HuH-7.5 (cell line): ENCODE measurements around the gene SSR4.
"Not testable (repeated sequence)": the region's sequence is repeated elsewhere in the genome, so short reads cannot be mapped to it uniquely, and the experiment has no call there.

Experiments
- DNase-seq: peaks from one replicate; pipeline ENCODE4 v3.0.0; 2011; ENCODE audit warnings: low spot score

The SSR4 gene

DNA sequence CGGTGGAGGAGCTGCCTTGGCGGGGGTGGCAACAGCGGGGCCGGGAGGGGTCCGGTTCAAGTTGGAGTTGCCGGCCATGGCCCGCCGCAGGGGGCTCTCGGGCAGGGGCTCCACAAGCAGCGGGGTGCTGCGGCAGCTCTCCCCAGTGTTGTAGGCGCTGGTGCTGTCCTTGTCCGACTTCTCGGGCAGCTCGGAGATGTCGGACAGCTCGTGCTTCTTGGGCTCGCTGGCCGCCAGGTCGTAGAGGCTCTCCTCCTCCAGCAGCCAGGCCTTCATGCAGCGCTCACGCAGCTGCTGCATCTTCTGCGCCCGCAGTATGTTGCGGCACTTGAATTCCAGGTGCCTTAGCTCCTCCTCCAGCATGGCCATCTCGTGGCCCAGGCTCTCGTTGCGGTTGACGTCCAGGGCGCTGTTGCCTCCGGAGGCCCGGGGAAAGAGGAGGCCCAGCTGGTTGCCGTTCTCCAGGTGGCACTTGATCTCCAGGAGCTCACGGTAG, 9.7 kb downstream of the SSR4 start:
- no peak for DNase-seq

DNA sequence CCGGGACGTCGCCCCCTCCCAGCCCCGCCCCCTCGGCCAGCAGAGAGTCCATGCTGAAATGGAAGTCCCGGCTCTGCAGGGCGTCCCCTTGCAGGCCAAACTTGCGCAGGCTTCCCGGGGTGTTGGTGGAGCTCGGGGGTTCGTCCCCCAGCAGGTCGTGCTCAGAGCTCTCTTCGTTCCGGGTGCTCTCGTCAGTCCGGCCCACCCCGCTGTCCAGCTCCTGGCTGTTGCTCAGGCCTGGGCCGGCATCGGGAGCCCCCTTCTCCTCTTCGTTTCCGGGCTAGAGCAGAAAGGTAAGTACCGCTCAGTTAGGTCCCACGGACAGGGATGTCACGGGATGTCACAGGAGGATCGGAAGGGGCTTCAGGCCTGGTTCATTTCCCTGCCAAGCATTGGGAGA, 10.2 kb downstream of the SSR4 start:
- DNase-seq: no peak

DNA sequence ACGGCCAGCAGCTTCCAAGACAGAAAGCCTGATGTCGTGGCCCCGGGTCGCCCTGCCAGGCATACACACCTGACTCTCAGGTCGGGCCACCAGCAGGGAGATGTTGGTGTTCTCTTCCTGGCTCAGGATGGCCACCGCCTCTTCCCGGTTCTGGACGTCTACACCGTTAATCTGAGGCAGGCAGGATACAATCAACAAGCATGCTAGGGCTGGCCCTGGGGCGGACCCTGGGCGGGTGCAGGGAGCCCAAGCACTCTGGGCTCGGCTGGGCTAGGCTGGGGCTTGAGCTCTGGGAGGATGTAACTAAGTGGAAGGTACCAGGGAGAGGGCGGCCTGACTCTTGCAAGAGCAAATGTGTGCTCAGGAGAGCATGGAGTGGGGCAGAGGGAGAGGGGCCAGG, 11.0 kb downstream of the SSR4 start:
- no peak for DNase-seq

DNA sequence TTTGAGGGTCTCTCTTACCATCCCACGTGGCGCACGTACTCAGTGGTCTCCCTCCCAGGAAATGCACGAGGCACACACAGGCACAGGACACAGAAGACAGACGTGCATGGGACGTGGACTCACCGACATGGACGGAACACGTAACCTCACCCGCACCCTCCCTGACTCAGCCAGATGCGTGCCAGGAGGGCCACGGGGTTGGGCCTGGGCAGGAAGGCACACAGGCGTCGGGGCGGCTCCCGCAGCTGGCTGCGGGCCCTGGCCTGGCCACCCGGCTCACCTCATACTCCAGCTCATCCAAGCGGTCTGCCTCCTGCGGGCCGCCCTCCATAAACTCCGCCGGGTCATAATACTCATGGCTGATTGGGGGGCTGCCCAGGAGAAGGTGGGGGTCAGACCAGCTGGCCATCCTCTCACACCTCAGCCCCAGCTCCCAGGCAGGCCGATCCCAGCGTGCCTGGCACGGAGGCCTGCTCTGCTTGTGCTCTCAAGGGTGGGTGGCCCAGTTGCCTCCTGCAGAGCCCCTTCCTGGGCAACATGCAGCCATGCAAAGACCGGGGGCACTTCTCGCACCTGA, 12.6 kb downstream of the SSR4 start:
- no peak for DNase-seq

DNA sequence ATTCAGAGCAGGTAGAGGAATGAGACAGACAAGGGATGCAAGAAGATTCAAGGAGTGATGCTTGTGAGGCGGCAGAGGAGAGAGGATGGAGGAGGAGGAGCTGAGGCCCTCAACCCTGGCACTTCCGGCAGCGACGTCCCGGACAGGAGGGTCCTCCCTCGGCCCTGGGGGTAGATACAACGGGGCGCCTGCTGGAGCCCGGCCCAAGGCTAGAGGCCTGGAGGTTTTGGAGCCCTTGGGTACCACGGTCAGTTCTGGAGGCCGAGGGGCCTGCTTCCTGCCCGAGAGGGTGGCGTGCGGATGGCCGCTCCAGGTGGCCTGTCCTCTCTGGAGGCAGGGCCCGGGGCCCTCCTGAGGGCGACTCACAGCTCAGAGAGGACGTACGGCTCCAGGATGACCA, 13.5 kb downstream of the SSR4 start:
- no peak for DNase-seq

DNA sequence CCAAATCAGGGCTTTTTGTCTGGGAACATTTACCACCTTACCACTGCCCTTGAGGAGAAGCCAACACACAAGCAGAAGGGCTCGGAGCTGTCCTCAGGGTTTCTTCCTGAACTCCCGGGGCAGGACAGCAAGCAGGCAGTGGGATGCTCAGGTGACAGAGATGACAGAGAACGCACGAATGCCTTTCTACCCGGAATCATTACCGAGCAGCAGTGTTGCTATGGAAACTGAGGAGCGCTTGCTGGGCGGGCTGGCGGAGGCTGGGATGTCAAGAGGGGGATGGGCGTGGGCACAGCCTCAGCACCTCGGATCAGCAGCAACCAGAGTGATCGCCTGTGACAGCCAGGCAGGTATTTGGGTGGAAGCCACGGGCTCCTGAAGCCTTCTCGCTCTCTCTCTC, 17.8 kb downstream of the SSR4 start:
- DNase-seq: no peak

DNA sequence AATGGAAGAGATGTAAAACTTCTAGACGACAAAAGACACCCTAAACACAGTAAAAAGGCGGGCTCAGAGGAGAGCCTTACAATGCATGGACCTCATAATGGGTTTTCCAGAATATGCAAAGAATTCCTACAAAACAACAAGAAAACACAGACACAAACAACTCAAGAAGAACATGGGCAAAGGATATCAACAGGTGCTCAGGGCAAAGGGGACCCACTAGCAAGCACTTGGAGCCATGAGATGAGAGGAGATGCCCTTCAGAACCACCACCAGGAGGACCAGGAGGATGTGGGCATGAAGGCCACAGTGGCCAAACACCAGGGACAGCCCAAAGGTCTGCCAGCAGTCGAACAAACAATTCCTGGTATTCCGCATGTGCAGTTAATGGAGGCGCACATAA, 18.7 kb downstream of the SSR4 start:
- no peak for DNase-seq

DNA sequence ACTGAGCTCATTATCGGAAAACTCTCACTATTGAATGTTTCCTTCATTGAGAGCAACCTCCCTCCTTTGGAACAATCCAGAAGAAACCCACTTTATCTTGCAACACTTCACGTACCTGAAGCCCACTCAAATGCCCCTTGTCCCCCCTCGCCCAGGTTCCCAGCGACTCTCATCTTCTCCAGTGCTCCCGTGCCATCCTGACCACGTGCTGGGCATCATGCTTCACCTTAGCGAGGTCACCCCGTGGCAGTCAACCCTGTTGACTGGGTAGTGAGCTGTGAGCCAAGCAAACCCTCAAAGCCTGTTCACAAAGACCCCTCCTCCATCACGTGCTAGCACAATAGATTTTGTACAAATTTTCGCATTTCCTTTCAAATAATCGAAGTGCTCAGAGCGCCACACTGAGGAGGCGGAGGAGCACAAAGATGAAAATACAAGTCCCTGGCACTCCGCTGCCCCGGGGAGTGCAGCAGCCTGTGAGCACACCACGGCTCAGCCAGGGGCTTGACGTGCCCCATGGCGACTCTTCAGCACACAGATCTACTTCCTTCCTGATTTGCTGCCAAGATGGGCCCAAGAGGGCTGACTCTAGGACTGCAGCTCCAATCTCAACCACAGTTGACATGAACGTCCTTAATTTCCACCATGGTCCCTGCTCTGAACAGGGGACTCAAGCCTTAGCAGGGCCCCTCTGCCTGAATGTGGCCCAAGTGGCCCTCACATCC, 20.3 kb downstream of the SSR4 start:
- DNase-seq: no peak

DNA sequence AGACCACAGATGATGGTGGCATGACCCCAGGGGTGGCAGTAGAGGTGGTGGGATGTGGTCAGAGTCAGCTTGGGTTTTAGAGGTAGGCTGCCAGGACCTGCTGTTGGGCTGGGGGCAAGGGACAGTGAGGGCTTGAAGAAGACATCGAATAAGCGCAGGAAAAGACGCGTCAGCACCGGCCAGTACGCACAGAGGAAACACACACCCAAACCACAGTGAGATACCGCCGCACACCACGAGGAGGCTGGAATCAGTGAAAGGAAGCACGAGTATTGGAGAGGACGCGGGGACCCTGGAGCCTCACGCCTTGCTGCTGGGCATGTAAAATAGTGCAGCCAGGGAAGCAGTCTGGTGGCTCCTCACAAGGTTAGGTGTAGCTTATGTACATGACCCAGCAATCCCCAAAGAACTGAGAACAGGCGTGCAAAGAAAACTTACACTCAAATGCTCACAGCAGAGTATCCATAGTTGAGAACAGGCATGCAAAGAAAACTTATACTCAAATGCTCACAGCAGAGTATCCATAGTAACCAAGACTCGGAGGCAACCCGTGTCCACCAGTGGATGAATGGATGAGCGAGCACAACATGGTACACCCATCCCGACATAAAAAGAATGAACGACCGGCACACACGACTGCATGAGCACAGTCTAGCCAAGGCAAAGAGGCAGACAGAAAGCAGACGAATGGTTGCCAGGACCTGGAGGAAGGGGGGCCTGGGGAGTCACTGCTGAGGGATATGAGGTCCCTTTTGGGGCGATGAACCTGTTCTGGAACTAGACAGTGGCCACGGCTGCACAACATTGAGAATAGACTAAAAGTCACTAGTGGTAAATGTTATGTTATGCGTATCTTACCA, 22.6 kb downstream of the SSR4 start:
- DNase-seq: no peak

DNA sequence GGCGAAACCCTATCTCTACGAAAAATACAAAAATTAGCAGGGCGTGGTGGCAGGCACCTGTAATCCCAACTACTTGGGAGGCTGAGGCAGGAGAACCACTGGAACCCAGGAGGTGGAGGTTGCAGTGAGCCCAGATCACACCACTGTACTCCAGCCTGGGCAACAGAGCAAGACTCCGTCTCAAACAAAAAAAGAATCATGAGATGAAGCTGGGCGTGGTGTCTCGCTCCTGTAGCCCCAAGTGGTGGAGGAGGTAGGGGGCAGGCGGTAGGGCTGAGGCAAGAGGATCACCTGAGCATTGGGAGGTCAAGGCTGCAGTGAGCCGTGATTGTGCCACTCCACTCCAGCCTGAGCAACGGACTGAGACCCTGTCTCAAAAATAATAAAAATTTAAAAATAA, 23.6 kb downstream of the SSR4 start:
- DNase-seq: not testable (repeated sequence)

DNA sequence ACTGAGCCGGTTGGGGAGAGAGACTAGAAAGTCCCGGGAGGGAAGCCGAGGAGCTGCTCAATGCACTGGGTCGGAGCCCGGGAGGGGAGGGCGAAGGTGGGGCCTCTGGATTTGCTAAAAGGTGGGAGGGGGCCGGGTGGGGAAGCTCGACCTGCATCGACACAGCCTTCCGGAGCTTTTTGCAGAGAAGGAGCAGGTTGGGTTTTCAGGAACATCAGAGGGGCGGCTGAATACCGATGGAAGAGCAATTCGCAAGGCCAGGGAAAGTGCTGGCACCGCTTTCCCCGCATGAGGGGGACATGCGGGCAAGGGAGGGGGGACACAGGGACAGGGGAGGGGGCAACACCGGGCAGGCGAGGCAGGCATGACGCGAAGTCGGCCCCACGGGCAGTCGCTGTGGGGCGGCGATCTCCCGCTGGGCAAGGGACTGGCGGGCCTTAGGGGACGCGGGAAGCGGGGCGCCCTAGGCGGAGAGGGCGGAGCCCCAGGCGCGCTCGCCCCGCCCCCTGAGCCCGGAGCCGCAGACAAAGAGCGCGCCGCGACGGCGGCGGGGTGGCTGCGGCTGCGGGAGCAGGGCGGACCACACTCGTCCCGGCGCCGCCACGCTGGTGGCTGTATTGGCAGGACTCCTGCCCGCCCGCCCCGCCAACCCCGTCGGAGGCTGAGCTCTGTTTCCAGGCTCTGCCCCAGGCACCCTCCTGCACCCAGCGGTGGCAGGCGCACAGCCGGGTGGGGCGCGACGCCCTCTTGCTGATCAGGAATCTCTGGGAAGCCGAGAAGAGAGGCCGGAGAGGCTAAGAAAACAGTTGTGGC, 24.3 kb downstream of the SSR4 start:
- peak; percentile 60 for DNase-seq

DNA sequence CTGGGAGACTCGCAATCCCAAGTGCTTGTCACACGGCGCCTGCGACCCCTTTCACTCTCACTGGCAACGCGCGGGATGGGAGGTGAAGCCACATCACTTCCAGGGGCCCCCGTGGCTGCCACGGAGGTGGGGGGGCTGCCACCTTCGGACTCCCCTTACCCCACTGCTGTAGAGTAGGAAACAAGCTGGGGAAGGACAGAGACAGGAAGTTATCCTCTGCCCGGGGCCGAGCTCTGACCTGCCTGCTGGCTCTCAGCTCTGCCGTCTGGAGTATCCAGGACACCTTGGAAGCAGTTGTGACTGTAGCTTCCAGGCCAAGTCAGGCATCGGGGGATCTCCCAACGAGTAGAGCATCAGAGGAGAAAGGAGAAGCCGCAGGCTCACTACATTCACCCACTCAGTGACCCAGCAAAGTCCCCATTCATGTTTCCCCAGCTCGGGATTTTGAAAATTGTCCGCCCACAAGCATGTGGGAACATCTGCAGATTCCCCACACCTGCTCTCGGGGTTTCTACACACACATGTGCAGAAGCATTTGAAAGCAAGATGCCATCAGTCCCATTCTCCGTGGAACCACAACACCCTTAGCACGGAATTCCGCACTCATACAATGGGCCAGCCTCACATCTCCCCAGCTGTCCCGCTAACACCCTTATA, 25.0 kb downstream of the SSR4 start:
- no peak for DNase-seq

DNA sequence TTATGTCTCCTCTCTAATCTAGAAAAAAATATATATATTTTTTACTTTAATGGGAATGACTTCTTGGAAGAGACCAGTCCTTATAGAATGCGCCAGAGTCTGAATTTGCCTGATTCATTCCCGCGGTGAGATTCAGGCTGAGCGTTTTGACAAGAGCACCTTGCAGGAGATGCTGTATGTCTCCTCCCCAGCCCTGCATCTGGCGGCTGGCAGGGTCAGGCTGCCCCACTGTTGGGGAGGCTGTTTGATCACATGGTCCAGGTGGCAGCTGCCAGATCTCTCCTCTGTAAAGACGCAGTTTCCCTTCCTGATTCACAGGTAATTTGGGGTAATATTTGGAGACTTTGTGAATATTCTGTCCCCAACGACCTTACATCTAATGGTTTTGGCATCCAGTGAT, 26.1 kb downstream of the SSR4 start:
- DNase-seq: no peak

DNA sequence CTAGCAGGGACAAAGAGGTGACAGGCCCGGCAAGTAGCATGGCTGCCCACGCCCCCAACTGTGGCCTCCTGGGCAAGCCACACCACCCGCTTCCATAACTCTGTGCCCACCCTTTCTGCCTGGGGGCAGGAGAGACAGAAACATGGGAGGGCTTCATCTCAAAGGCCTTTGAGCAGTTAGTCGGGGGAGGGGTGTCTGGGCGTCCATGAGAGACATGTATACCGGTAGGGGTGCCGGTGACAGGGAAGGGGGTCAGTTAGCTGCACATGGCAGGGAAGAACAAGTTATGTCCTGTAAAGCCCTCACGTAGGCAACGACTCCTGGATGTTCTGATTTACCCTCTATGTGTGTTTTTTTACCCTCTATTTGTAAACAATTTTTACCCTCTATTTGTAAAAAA, 26.6 kb downstream of the SSR4 start:
- DNase-seq: no peak

DNA sequence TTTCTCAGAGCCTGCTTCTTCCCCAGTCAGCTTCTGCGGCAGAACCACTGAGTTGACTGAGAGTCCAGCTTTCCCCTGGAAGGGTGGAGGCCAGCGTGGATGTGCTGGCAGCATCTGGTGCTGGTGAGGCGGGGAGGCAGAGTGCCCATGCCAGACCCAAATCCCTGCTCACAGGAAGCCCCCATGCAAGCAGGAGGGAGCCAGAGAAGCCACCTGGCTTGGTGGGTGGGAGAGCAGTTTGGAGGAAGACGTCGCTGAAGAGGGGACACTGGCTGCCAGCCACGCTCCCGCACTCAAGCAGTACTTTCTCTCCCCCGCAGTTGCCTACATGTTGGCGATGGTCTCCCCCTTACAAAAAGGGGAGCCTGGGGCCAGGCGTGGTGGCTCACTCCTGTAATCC, 29.9 kb downstream of the SSR4 start:
- no peak for DNase-seq

DNA sequence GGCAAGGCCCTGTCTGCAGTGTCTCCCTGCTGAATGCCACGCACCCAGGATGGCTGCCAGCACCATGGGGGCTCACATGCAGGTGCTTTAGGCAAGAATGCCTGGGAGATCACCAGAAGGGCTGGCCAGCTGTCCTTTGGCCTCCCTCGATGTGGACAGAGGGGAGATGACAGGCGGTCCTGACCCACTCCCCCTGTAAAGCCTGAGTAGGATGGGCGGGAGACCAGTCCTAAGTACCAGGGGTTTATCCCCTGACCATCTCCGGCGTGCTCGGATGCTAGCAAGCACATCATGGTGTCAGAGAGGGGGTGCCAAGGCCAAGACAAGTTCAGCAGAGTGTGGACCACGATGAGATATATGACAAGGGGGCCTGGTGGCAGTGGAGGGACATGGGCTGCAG, 30.6 kb downstream of the SSR4 start:
- DNase-seq: no peak

DNA sequence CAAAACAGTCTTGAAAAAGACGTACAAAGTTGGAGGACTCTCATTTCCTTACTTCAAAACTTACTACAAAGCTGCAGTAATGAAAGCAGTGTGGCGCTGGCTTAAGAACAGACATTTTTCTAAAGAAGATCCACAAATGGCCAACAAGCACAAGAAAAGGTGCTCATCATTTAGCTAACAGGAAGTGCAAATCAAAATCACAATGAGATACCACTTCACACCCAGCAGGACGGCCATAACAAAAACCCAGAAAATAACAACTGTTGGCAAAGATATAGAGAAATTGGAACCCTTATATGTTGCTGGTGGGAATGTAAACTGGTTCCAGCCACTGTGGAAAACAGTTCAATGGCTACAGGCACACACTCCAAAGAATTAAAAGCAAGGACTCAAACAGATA, 32.5 kb downstream of the SSR4 start:
- no peak for DNase-seq

DNA sequence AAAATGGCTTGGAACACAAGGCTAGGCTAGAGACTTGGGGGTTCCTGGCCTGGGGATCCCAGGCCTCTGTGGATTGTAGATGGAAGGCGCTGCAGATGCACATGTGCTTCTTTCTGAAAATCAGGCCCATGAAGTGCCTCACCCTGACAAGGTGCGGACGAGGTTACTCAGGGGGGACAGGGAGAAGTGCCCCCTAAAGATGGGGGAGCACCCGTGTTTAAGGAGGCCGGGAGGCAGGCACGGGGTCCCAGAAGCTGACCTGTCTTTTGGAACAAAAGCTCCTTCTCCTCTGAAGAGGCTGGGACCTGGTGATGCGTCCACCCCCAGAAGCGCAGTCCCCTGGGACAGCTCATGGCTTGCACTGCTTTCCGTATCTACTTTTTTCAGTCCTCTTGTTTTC, 33.4 kb downstream of the SSR4 start:
- no peak for DNase-seq

DNA sequence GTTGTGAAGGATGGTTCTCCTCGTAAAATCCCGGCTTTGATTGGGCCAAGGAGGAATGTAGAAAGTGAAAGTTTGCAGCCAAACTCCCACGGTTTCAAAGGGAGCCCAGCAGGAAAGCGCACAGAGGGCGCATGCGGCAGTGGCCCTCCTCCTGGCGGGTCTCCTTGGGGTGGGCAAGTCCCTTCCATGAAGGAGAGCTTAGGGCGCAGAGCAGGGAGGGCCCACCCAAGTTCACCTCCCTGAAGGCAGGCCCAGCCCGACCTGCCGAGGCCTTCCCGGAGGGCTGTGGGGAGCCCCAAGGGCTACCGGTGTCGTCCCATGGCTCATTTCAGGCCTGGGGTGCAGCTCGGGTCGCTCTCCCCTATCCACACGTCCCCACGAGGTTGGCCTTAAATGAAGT, 33.8 kb downstream of the SSR4 start:
- no peak for DNase-seq

DNA sequence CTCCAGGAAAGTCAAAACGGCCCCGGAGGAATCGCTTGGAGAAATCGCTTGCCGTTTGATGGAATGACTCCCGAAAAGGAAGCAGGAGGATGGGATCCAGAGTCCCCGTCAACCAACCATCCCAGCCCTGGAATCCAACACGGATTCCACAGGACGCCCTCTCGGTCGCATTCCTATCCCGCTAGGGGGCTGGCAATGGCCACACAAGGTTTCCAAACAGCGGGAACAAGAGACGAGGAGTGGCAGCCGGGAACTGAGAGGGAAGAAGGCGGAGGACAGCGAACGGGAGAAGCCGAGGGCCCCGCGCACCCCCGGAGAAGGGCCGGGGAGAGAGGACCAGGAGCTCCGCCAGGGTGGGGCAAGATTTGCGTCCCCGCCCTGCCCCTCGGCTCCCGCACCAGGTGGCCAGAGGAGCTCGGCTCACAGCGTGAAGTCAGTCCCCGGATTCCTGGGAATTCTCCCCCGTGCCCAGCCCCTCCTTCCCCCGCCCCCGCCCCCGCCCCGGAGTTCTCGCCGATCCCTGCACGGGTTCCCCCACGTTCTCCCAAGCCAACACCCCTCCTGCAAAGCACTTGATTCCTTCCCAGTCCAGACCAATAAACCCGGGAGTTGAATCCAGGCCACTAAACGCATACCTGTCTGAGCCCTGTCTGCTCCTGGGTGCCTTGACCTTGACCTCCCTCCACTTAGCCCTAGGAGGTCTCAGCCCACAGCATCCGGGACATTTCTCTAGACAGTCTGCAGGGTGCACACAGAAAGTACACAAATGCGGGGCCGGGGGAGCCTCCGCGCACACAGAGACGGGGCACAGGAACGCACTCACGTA, 34.5 kb downstream of the SSR4 start:
- no peak for DNase-seq

DNA sequence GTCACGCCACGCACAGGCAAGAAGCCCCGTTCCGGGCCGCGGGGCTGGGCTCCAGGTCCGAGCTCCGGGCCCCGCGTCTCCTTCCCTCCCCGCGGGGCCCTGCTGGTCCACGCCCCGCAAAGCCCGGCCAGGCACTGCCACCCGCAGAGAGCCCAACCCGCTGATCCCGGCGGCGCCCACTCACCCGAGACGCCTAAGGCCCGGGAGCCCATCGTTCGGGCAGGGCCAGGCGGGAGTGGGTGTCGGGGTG, 35.0 kb downstream of the SSR4 start:
- no peak for DNase-seq
